Measurements from ENCODE around the gene DCAF8.

The DCAF8 gene

GRCh38 chr1:160211046-160211790 is 51.1 kb downstream of the DCAF8 start:
- Histone ChIP-seq H3K18ac (ENCODE audit: low read length) (no peak overlapping the region), H4K8ac (ENCODE audit: low read depth, low read length) (no peak overlapping the region), H3K4me1 (ENCODE audit: control insufficient read depth, low read depth, low read length) (peaks cover 21% of the 10 kb centered on the region), H3K4me2 (ENCODE audit: low read length) (no peak overlapping the region), H3K27me3 (ENCODE audit: insufficient read depth, low read length, poor library complexity) (no peaks in the 10 kb centered on the region), H4K5ac (ENCODE audit: low read length) (no peak overlapping the region), H3K4me3 (ENCODE audit: low read length) (no peak overlapping the region), H3K27ac (ENCODE audit: low read depth, low read length) (no peak overlapping the region), H3K79me1 (ENCODE audit: low read length) (peaks cover 29% of the 10 kb centered on the region), H3K23ac (ENCODE audit: low read length) (no peak overlapping the region), H2AK5ac (ENCODE audit: low read length) (no peak overlapping the region), H3K9ac (ENCODE audit: low read length) (no peak overlapping the region), H3K56ac (ENCODE audit: low read length) (no peak overlapping the region), H3K36me3 (ENCODE audit: control insufficient read depth, insufficient read depth, low read length) (peaks cover 27% of the 10 kb centered on the region), H2BK120ac (ENCODE audit: low read depth, low read length) (no peak overlapping the region), H3K79me2 (ENCODE audit: control insufficient read depth, insufficient read depth, low read length) (peaks cover 43% of the 10 kb centered on the region), H2BK5ac (ENCODE audit: low read length) (no peak overlapping the region), H3K4ac (ENCODE audit: low read depth, low read length) (no peak overlapping the region), H2BK15ac (replicated peaks; ENCODE audit: low read depth) (no peak overlapping the region)
- WGBS (ENCODE audit: extremely low coverage, insufficient coverage, low lambda C conversion rate) = no CpG with 5 or more reads among the region's 10 CpGs
- DNase-seq = peak; percentile 77

DNA sequence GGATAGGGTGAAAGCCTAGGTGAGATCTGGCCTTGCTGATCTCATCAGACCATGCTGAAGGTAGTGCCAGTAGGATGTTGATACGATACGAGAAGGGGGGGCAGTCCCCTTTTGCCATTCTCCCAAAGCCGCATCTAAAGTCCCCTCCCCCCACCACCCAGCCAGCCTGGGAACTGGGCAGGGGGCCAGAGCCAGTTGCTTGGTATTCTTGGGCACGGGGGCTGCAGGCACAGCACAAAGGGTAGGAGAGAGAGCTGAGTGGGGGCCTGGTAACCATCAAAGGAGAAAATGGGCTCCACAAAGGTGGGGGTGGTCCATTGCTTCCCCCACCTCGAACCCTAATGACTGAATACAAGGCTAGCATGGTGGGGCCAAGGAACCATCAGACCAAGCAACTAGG is 51.8 kb downstream of the DCAF8 start:
- H3K36me3 ChIP-seq (ENCODE audit: control insufficient read depth, insufficient read depth, low read length) = peaks cover 24% of the 10 kb centered on the region
- no peak overlapping the region for H2AK5ac ChIP-seq (ENCODE audit: low read length)
- no CpG with 5 or more reads among the region's 5 CpGs for WGBS (ENCODE audit: extremely low coverage, insufficient coverage, low lambda C conversion rate)
- H3K79me1 ChIP-seq (ENCODE audit: low read length) = peaks cover 33% of the 10 kb centered on the region
- H3K27ac ChIP-seq (ENCODE audit: low read depth, low read length) = no peak overlapping the region
- no peak overlapping the region for H4K8ac ChIP-seq (ENCODE audit: low read depth, low read length)
- H2BK120ac ChIP-seq (ENCODE audit: low read depth, low read length) = no peak overlapping the region
- no peak overlapping the region for H3K9ac ChIP-seq (ENCODE audit: low read length)
- H3K79me2 ChIP-seq (ENCODE audit: control insufficient read depth, insufficient read depth, low read length) = peaks cover 50% of the 10 kb centered on the region
- H3K18ac ChIP-seq (ENCODE audit: low read length) = no peak overlapping the region
- no peak overlapping the region for H3K4me2 ChIP-seq (ENCODE audit: low read length)
- H3K4me1 ChIP-seq (ENCODE audit: control insufficient read depth, low read depth, low read length) = peaks cover 21% of the 10 kb centered on the region
- H3K56ac ChIP-seq (ENCODE audit: low read length) = no peak overlapping the region
- H3K23ac ChIP-seq (ENCODE audit: low read length) = no peak overlapping the region
- no peak for DNase-seq
- H4K5ac ChIP-seq (ENCODE audit: low read length) = no peak overlapping the region
- no peak overlapping the region for H3K4ac ChIP-seq (ENCODE audit: low read depth, low read length)
- no peak overlapping the region for H2BK15ac ChIP-seq (replicated peaks; ENCODE audit: low read depth)
- H3K27me3 ChIP-seq (ENCODE audit: insufficient read depth, low read length, poor library complexity) = no peaks in the 10 kb centered on the region
- H3K4me3 ChIP-seq (ENCODE audit: low read length) = no peak overlapping the region
- no peak overlapping the region for H2BK5ac ChIP-seq (ENCODE audit: low read length)

- Histone ChIP-seq H3K56ac (ENCODE audit: low read length) (peak overlapping the region; percentile 44), H3K27me3 (ENCODE audit: insufficient read depth, low read length, poor library complexity) (no peaks in the 10 kb centered on the region), H3K27ac (ENCODE audit: low read depth, low read length) (no peak overlapping the region), H2AK5ac (ENCODE audit: low read length) (no peak overlapping the region), H2BK15ac (replicated peaks; ENCODE audit: low read depth) (no peak overlapping the region), H3K36me3 (ENCODE audit: control insufficient read depth, insufficient read depth, low read length) (peaks cover 19% of the 10 kb centered on the region), H2BK5ac (ENCODE audit: low read length) (no peak overlapping the region), H4K8ac (ENCODE audit: low read depth, low read length) (no peak overlapping the region), H3K79me1 (ENCODE audit: low read length) (peaks cover 35% of the 10 kb centered on the region), H3K4me1 (ENCODE audit: control insufficient read depth, low read depth, low read length) (peaks cover 25% of the 10 kb centered on the region), H3K4me3 (ENCODE audit: low read length) (no peak overlapping the region), H2BK120ac (ENCODE audit: low read depth, low read length) (no peak overlapping the region), H3K23ac (ENCODE audit: low read length) (no peak overlapping the region), H4K5ac (ENCODE audit: low read length) (no peak overlapping the region), H3K4me2 (ENCODE audit: low read length) (no peak overlapping the region), H3K18ac (ENCODE audit: low read length) (no peak overlapping the region), H3K79me2 (ENCODE audit: control insufficient read depth, insufficient read depth, low read length) (peaks cover 53% of the 10 kb centered on the region), H3K4ac (ENCODE audit: low read depth, low read length) (no peak overlapping the region), H3K9ac (ENCODE audit: low read length) (peak overlapping the region; percentile 12)
- DNase-seq = peak; percentile 68
- WGBS (ENCODE audit: extremely low coverage, insufficient coverage, low lambda C conversion rate) = no CpG with 5 or more reads among the region's 7 CpGs
Measured at GRCh38 chr1:160209321-160210046, 52.9 kb downstream of the DCAF8 start.

GRCh38 chr1:160208557-160209320 is 53.6 kb downstream of the DCAF8 start:
- WGBS (ENCODE audit: extremely low coverage, insufficient coverage, low lambda C conversion rate) = no CpG with 5 or more reads among the region's 6 CpGs
- H3K9ac ChIP-seq (ENCODE audit: low read length) = no peak overlapping the region
- H2BK120ac ChIP-seq (ENCODE audit: low read depth, low read length) = no peak overlapping the region
- no peak overlapping the region for H3K4me2 ChIP-seq (ENCODE audit: low read length)
- DNase-seq = no peak
- H3K18ac ChIP-seq (ENCODE audit: low read length) = no peak overlapping the region
- no peaks in the 10 kb centered on the region for H3K27me3 ChIP-seq (ENCODE audit: insufficient read depth, low read length, poor library complexity)
- H2AK5ac ChIP-seq (ENCODE audit: low read length) = no peak overlapping the region
- H3K27ac ChIP-seq (ENCODE audit: low read depth, low read length) = no peak overlapping the region
- H3K23ac ChIP-seq (ENCODE audit: low read length) = no peak overlapping the region
- peaks cover 35% of the 10 kb centered on the region for H3K79me1 ChIP-seq (ENCODE audit: low read length)
- H3K4me1 ChIP-seq (ENCODE audit: control insufficient read depth, low read depth, low read length) = peaks cover 25% of the 10 kb centered on the region
- peaks cover 53% of the 10 kb centered on the region for H3K79me2 ChIP-seq (ENCODE audit: control insufficient read depth, insufficient read depth, low read length)
- no peak overlapping the region for H4K5ac ChIP-seq (ENCODE audit: low read length)
- H3K4me3 ChIP-seq (ENCODE audit: low read length) = no peak overlapping the region
- H4K8ac ChIP-seq (ENCODE audit: low read depth, low read length) = no peak overlapping the region
- H3K56ac ChIP-seq (ENCODE audit: low read length) = peak overlapping the region; percentile 8
- H2BK5ac ChIP-seq (ENCODE audit: low read length) = no peak overlapping the region
- H3K36me3 ChIP-seq (ENCODE audit: control insufficient read depth, insufficient read depth, low read length) = peaks cover 15% of the 10 kb centered on the region
- H2BK15ac ChIP-seq (replicated peaks; ENCODE audit: low read depth) = no peak overlapping the region
- no peak overlapping the region for H3K4ac ChIP-seq (ENCODE audit: low read depth, low read length)

- Histone ChIP-seq H3K79me2 (ENCODE audit: control insufficient read depth, insufficient read depth, low read length) (peaks cover 53% of the 10 kb centered on the region), H3K4me3 (ENCODE audit: low read length) (no peak overlapping the region), H3K56ac (ENCODE audit: low read length) (peak overlapping the region; percentile 43), H3K27ac (ENCODE audit: low read depth, low read length) (no peak overlapping the region), H2BK120ac (ENCODE audit: low read depth, low read length) (no peak overlapping the region), H3K4me2 (ENCODE audit: low read length) (no peak overlapping the region), H3K9ac (ENCODE audit: low read length) (peak overlapping the region; percentile 1), H3K18ac (ENCODE audit: low read length) (no peak overlapping the region), H3K27me3 (ENCODE audit: insufficient read depth, low read length, poor library complexity) (no peaks in the 10 kb centered on the region), H2AK5ac (ENCODE audit: low read length) (no peak overlapping the region), H4K5ac (ENCODE audit: low read length) (no peak overlapping the region), H3K79me1 (ENCODE audit: low read length) (peaks cover 32% of the 10 kb centered on the region), H4K8ac (ENCODE audit: low read depth, low read length) (no peak overlapping the region), H3K23ac (ENCODE audit: low read length) (no peak overlapping the region), H3K4me1 (ENCODE audit: control insufficient read depth, low read depth, low read length) (peaks cover 25% of the 10 kb centered on the region), H2BK15ac (replicated peaks; ENCODE audit: low read depth) (no peak overlapping the region), H3K36me3 (ENCODE audit: control insufficient read depth, insufficient read depth, low read length) (peaks cover 9% of the 10 kb centered on the region), H3K4ac (ENCODE audit: low read depth, low read length) (no peak overlapping the region), H2BK5ac (ENCODE audit: low read length) (no peak overlapping the region)
- no CpG with 5 or more reads among the region's 9 CpGs for WGBS (ENCODE audit: extremely low coverage, insufficient coverage, low lambda C conversion rate)
- no peak for DNase-seq
Measured at GRCh38 chr1:160207771-160208556, 54.4 kb downstream of the DCAF8 start.

All from mesendoderm (in vitro differentiated cells).